NCI-H2171 treated with DMSO at 0.1 percent for 48 hours (cell line): ENCODE results near the gene THSD4.
A peak's percentile ranks its signal among the peaks of the same experiment; 100 is the strongest.

Source experiments
- DNase-seq: peaks from one replicate; lab custom pipeline; 2025; lab: John Stamatoyannopoulos, UW

Gene THSD4

DNA sequence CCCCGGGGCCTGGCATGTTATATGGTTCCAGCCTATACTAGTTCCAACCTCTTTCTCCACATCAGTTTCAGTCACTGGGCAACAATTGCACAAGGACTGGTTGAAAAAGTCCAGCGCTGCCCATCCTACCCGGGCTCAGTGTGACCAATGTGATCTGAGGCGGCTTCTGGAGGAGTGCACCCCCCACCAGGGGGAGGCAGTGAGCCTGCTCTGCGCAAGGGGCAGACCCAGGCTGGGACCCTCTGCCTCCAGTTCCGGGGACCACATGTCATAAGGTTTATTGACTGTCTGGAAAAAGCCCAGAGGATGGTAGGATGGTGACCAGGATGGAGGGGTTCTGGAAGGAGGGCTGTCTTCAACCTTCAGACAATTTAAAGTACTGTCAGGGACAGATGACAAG is 669.4 kb downstream of the THSD4 start:
- DNase-seq = no peak

DNA sequence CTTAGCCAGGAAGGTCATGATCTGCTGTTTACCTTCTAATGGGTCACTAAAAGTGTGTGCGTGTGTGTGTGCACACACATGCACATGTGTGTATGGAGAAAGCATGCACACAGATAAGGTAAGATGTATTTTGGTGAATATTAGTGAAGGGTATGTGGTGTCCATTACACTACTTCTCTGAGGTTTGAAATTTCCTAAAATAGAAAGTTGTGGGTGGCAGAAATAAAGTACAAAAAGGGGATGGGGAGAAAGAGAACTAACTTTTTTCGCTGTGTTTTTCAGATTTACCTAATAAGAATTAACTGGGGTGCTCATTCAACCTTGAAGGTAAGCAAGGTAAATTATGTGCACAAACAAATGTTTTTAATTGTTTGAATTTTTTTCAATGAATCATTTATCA is 670.7 kb downstream of the THSD4 start:
- no peak for DNase-seq

DNA sequence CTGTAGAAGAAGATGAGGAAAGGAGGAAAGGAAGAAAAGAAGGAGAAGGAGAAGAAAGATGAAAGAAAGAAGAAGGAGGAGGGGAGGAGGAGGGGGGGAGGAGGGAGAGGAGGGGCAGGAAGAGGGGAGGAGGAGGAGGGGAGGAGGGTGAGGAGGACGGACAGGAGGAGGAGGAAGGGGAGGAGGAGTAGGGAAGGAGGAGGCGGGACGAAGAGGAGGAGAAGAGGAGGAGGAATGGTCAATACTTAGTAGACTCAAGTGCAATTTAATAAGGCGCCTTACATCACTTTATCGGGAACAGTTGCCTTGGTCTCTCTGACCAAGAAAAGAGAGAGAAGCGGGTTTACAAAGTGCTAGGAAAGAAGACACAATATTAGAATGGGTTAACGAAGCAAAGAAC is 671.4 kb downstream of the THSD4 start:
- DNase-seq = no peak

DNA sequence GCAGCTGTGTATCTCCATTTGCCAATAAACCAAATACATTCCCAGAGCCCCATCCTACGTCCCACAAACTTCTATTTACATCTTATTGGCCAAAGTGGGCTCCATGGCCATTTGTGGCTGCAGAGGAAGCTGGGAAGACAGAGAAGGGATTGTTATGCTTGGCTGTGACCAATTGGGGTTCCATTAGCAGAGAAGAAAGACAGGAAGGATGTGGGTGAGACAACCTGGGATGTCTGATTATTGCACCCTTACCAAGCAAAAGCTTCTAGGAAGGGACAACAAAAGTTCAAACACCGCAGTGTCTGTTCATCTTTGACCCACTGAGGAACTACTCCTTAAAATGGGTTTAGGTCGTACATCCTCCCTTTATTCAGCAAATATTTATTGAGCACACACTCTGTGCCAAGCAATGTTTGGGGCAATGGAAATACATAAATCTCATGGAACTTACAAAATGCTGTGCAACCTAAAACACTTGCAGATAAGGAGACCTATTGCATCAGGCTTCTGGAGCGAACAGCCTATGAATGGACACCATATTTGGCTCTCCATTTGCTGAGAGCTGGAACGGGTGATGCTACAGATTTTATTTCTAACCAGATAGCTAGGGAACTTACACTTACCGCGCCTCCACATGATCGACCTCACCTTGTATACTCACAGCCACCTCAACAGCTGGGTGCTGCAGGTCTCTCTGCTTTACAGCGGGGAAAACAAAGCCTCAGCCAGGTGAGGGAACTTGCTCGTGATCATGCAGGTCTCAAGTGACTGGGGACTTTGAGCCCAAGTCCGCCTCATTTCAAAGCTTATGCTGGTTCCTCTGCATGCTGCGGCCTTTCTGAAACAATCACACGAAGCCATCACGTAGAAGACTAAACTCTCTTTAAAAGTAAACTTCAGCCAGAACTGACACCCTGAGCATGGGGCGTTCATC is 673.6 kb downstream of the THSD4 start:
- DNase-seq = no peak

DNA sequence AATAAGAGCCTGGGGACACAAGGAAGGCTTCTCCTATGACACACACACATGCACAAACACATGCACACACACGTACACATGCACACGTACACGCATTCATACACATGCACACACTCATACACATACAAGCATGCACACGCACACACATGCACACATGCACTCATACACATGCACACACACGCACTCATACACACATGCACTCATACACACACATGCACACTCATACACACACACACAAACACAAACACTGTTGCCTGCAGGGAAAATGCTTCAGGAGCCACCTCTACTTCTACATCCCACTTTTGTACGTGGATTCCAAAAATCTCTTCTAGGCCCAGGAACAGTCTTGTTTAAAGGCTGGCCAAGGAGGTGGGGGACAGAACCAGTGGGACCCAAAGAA is 674.3 kb downstream of the THSD4 start:
- DNase-seq = no peak

DNA sequence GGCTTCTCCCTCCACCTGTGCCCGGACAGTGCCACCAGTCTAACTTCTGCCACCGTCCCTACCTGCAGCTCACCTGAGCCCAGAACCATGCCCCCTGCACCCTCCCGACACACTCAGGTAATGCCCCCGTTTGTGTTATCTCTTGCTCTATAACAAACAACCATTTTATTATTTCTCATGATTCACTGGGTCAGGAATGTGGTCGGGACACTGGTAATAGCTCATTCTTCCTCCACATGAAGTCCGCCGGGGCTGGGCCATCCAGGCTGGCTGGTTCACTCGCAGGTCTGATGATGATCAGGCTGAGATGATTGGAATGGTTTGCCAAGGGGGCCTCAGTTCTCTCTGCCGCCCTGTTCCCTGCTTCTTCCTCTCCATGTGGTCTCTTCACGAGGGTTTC is 674.8 kb downstream of the THSD4 start:
- DNase-seq = no peak

DNA sequence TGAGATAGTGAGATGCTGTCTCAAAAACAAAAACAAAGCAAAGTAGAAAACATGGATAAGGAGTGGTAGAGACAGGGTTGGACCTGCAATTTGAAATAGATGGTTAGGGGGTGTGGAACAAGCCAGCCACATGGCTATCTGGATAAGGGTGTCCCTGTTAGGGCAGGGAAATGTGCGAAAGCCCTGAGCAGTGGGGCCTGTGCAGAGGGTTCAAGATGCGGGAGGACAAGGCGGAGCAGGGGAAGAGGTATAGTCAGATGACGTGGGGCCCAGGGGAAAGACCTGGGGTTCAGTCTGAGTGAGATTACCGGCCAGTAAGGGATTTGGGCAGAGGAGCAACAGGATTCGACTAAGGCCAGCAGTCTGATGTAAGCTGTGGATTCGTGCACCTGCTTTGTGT is 676.7 kb downstream of the THSD4 start:
- no peak for DNase-seq

DNA sequence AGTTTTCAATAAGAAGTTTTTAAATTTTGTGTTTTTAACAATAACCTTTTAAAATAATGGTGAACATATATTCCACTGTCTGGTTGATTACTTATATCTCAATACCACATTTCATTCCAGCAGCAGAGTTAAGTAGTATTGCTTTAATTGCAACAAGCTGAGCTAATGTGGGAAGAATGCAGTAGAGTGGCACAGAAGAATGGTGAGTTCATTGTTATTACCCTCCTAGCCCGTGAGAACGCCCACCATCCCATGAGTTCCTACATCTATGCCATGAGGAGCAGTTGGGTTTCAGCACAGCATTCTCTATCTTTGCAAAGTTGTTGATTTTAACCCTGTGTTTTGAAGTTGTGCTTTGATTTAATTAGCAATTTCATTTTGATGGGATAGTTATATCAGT is 677.2 kb downstream of the THSD4 start:
- no peak for DNase-seq

DNA sequence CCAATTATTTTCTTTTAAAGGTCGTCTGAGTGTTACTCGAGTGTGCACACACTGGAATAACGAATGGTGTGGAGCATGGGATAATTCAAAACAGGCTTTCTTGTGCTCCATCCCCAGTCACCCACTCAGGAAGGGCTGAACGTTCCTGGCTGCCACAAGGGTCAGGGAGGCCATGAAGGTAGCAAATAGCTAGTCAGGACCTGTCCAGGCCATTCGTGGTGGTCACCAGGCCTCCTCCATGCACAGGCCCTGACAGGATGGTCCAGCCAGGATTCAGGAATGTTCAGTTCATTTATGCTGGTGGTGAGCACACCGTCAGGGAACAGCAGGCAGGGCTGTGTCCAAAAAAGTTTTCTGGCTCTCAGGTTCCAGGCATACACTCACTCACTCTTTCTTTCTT is 683.4 kb downstream of the THSD4 start:
- no peak for DNase-seq

DNA sequence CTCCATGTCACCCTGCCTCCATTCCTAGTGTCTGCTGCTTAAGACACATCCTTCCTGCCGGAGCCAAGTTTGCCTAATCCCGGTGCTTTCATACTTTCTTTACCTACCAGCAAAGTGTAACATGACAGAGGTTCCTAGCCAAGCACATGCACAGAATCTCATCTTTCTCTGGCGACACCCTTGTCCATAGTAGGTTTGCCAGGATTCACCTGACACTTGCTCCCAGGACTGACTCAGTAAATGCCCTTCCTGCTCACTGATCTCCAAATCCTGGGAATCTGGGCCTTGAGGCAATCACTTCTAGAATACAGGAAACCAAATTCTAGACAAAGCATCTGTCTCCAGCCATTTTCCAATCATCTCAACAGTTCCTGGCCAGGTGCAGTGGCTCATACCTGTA is 684.9 kb downstream of the THSD4 start:
- DNase-seq = no peak

DNA sequence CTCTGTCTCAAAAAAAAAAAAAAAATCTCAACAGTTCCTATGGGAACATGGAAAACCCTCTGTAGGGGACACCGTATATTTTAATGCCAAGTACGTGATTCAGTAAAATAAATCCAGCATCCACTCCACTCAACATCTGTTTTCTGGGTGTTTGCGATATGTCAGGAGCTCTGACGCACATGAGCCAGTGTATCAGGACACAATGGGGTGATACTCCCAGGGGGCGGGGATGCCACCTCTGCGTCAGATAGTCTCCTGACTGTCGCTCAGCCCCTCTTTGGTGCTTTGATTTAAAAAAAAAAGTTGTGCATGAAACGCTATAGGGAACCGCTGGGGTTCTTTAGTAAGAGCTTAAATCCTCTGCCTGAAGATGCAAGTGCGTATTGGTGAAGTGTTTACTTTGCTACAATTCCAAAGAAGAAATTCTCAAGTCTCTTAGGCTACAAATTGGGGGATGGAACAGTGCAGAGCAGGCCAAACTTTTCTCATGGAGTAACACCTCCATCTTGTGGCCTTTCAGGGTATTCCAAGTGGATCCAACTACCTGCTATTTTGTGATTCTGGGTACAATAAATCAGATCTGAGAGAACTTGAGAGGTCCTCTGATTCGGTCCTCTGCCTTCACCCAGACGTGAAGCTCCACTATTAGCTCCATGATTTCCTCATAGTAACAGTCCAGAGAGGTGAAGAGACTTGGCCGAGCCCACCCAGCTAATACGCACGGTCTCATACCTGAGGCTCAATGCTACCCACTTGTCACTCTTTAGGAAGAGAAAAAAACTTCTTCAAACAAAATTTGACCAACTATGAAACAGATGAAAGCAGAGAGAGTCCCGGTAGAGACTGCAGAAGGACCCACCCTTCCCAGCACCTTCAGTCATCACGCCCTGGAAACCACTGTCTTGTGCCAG is 685.8 kb downstream of the THSD4 start:
- DNase-seq = peak; percentile 80

DNA sequence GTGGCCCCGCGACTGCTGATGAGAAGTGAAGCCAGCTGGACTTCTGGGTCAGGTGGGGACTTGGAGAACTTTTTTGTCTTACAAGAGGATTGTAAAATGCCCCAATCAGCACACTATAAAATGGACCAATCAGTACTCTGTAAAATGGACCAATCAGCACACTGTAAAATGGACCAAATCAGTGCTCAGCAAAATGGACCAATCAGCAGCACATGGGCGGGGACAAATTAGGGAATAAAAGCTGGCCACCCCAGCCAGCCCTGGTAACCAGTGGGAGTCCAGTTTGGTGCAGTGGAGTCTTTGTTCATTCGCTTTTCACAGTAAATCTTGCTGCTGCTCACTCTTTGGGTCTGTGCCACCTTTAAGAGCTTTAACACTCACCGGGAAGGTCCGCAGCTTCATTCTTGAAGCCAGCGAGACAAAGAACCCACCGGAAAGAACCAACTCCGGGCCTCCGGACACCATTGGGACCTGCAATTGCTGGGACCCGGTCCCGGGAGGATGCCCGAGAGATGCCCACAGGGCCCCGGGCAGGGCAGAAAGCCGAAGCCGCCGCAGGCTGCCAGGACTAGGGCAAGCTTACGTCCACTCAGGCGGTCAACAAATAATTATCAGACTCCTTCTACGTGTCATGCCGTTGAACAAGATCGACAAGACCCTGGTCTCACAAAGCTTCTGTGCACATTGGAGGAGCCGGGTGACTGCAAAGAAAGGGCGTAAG is 686.8 kb downstream of the THSD4 start:
- DNase-seq = no peak

DNA sequence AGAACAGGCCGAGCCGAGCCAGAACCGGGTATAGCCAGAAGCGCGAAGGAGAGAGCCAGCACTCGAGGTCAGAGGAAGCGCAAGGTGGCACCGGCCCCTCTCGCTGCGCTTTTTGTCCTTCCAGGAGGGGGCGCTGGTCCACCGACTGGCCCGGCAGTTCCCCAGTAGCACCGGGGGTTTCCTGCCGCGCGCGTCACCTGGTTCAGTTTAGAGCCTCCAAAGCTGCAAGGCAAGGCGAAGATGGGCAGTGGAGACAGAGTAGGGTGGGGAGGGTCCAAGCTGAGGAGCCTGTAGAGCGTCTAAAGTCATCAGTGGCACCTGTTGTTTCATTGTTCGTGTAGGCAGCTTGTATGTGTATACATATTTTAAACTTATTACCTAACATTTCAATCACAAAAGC is 687.5 kb downstream of the THSD4 start:
- no peak for DNase-seq

DNA sequence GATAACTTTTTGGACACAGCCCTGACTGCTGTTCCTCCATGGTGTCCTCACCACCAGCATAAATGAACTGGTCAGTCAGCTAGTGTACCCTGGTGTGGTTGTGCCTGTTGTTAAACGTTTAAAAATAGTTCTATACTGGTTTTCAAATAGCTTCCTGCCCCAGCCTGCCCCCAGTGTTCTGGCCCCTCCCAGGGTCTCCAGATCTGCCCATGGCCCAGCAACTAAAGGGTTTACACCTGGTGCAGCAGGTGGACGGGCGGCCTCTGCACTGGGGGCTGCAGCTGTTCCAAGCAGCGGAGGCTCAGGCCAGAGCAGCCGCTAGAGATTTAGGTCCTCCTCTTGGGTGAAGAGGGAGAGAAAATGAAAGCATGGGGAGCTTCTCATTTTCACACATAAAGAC is 689.0 kb downstream of the THSD4 start:
- peak; percentile 47 for DNase-seq

DNA sequence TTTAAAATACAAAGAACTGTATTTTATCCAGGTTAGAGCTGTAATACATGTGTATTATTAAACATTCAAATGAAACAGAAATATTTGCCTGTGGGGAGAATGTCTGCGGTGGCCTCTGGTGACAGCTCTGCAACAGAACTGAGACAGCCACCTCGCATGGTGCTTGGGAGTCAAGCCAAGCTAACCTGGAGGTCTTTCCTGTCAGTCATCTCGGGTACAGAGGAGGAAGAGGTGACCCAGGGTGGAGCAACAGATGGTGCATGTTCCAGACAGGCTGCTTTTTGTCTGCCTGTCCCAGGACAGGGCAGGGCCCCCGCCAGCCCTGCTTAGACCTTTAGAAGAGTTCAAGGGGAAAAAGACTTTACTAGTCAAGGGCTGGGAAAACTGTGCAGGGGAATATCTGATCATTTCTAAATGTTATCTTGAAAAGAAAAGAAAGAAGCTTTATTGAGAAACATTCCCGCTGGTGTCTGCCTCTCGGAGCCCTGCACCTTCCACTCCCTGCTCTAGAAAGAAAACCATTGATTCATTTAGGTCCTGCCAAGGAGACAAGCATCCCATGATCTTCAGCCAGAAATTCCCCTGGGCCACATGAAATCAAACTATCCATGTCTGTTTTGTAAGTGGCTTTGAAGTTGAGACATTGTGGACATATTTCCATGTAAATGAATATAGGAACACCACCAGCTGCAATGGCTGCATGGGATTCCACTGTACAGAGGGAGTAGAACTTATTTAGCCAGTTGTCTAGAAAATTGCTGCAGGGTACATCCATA is 689.6 kb downstream of the THSD4 start:
- peak; percentile 29 for DNase-seq

DNA sequence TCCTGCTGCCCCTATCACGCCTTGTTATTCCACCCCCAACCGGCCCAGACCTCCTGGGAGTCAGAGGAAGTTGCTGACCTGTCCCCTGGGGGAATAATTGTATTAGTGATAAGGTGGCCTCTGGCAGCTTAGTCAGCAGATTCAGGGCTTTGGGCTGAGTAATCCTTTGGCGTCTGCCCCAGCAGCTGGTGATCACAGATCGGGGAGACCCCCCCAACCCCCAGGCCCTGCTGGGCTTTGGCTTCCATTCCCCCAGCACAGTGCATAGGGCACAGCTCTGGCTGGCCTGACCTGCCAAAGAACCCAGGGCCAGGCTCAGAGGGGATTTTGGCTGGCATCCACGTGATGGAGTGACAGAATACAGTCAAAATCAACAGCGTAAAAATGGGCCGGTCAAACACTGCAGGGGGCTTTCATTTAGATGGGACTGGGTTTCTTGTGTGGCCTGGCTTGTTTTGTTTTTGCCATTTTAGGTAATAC is 691.2 kb downstream of the THSD4 start:
- no peak for DNase-seq

DNA sequence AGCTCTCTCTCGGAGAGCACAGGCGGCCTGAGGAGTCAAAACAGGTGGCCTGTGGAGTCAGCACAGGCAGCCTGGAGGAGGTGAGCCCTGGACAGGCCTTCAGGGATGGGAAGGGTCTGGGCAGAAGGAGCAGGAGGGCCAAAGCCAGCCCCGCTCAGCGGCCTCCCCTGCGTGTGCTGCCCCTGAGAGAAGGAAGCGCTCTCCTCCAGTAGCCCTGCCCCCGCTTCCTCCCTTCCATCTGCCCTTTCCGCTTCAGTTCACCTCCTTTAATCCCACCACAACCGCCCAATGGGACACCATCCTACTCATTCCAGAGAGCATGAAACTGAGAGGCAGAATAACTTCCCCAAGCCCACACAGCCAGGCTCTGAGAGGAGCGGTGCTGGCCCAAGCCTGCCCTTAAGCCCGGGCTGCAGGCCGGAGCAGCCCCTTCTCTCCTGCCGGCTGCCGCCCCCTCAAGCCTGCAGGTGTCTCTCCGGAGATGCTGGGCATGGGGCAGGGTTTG is 691.9 kb downstream of the THSD4 start:
- DNase-seq = peak; percentile 4

DNA sequence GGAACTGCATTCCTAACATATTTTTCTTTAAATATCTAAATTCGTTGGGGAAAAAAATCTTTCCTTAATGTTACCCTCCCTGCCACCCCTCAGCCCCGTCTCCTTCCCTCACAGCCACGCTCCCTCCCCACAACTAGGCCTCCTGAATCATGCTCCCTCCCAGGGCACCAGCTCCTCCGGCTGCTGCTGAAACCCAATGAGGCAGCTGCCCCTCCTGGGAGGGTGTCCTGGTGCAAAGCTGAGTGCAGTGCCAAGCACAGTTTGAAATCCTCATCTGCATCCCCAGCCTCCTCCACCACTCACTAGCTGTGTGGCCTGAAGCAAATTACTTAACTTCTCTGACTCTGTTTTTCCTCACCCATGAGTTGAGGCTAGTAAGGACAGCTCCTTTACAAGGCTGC is 692.4 kb downstream of the THSD4 start:
- DNase-seq = peak; percentile 11

DNA sequence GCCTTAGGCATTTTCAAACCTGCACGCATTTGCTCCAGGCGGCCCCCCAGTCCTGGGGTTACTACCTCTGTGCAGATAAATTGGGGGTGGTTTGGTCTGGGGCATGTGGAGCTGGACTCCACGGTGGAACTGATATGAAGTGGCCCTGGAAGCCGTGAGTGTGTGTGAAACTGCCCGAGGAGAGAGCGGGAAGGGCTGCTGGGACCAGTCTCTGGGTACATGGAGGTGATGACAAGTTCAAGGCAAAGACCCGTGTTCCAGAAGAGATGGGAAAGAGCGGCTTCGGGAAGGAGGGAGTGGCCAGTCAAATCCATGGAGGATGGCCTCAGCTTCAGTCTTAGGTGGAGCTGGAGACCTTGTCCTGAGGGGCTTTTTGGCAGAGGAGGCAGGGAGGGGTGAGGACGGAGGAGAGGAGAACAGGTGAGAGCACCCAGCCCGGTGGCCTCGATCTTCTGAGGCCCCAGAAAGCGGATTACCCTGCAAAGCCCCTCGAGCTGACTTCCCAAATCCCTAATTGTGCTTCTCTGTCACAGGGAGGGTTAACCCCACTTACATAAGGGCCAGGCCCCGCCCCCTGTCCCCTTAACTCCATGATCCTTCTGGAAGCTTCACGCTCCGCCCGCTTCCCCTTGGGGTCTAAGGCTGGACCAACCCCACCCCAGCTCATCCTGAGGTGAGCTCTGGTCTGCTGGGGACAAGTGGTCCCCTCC is 693.2 kb downstream of the THSD4 start:
- DNase-seq = no peak

DNA sequence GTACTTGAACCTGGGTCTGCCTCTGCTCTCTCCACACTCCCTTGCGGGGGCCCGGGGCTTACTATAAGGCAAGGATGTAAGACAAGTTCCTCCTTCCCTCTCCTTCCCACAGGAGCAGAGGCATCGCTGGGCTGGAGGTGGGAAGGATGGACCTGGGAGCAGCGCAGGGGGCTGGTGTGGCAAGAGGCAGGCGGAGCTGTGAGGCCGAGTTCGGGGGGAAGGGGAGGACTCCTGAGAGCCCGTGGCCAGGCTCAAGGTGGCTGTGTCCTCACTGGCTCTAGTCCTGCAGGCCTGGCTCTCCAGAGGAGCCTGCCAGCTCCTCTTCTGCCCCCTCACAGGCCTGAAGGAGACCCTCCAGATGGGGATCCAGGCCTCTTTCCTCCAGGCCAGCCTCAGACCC is 694.1 kb downstream of the THSD4 start:
- DNase-seq = no peak
